Osteoblast (primary cell): ENCODE measurements around the gene PLXNC1. TPM values are rescaled to one million over a fixed set of nuclear protein-coding genes. Genes with fewer than 3 reads are reported as not detected.

ENCODE experiments used
- DNase-seq: peaks from one replicate; pipeline ENCODE4 v3.0.0; 2011; ENCODE audit warnings: low spot score, mixed read lengths; ENCODE audit not compliant: insufficient read length; ENCODE audit errors: missing footprints
- H2AFZ ChIP-seq: 2 replicates; pipeline ENCODE4 v1.6.0; 2011; ENCODE audit warnings: mild to moderate bottlenecking, low read length
- H3K27ac ChIP-seq: 2 replicates; pipeline ENCODE4 v1.5.1; 2011; ENCODE audit warnings: mild to moderate bottlenecking, low read depth, low read length, moderate library complexity
- H3K27me3 ChIP-seq: 2 replicates; pipeline ENCODE4 v1.6.0; 2012; ENCODE audit warnings: mild to moderate bottlenecking, control low read depth, inconsistent platforms, low read length, moderate library complexity; ENCODE audit not compliant: insufficient read depth
- H3K36me3 ChIP-seq: 2 replicates; pipeline ENCODE4 v1.5.1; 2011; ENCODE audit warnings: mild to moderate bottlenecking, low read length, control low read depth, moderate library complexity; ENCODE audit not compliant: insufficient read depth
- H3K4me1 ChIP-seq: 2 replicates; pipeline ENCODE4 v1.5.1; 2011; ENCODE audit warnings: mild to moderate bottlenecking, low read length, control low read depth, moderate library complexity; ENCODE audit not compliant: insufficient read depth
- H3K4me2 ChIP-seq: 2 replicates; pipeline ENCODE4 v1.6.0; 2011; ENCODE audit warnings: mild to moderate bottlenecking, low read length; ENCODE audit not compliant: insufficient read depth
- H3K4me3 ChIP-seq: fragments of 200-600 bp; sonication (generic); 3 replicates; pipeline ENCODE4 v1.5.1; 2012; ENCODE audit warnings: mild to moderate bottlenecking, low read length, inconsistent platforms; ENCODE audit not compliant: insufficient read depth
- H3K79me2 ChIP-seq: 2 replicates; pipeline ENCODE4 v1.6.0; 2012; ENCODE audit warnings: mild to moderate bottlenecking, low read length, control low read depth, inconsistent platforms; ENCODE audit not compliant: insufficient read depth
- H3K9me3 ChIP-seq: 2 replicates; pipeline ENCODE4 v1.5.1; 2011; ENCODE audit warnings: low read depth, low read length, control low read depth
- H4K20me1 ChIP-seq: 2 replicates; pipeline ENCODE4 v1.6.0; 2012; ENCODE audit warnings: mild to moderate bottlenecking, low read length, control low read depth; ENCODE audit not compliant: insufficient read depth
- total RNA-seq: library from RNA; depleted of rRNA; stranded (reverse); fragments of >200 nt; gene quantifications from 2 replicates; pipeline ENCODE4 v1.2.3, GENCODE V29; 2012
- TF ChIP-seq, protein P1 (sequence below): IDR thresholded peaks from 2 replicates; pipeline ENCODE4 v1.5.1; 2011; ENCODE audit warnings: mild to moderate bottlenecking, low read depth, low read length, moderate library complexity; ENCODE audit errors: extremely low read depth

The PLXNC1 gene
- total RNA-seq, 1 donor: 3.3 TPM

GRCh38 chr12:94242901-94243300, 94.5 kb downstream of the PLXNC1 start:
- no peak for DNase-seq
- Histone ChIP-seq H3K4me1 (no peaks in the 10 kb centered on the region), H3K36me3 (no peaks in the 10 kb centered on the region), H3K79me2 (no peaks in the 10 kb centered on the region), H3K4me3 (no peak overlapping the region), H3K9me3 (no peaks in the 10 kb centered on the region), H3K4me2 (no peak overlapping the region), H3K27me3 (peaks cover 34% of the 10 kb centered on the region), H3K27ac (no peak overlapping the region), H4K20me1 (no peaks in the 10 kb centered on the region), H2AFZ (no peak overlapping the region)
- TF ChIP-seq, protein P1, sequence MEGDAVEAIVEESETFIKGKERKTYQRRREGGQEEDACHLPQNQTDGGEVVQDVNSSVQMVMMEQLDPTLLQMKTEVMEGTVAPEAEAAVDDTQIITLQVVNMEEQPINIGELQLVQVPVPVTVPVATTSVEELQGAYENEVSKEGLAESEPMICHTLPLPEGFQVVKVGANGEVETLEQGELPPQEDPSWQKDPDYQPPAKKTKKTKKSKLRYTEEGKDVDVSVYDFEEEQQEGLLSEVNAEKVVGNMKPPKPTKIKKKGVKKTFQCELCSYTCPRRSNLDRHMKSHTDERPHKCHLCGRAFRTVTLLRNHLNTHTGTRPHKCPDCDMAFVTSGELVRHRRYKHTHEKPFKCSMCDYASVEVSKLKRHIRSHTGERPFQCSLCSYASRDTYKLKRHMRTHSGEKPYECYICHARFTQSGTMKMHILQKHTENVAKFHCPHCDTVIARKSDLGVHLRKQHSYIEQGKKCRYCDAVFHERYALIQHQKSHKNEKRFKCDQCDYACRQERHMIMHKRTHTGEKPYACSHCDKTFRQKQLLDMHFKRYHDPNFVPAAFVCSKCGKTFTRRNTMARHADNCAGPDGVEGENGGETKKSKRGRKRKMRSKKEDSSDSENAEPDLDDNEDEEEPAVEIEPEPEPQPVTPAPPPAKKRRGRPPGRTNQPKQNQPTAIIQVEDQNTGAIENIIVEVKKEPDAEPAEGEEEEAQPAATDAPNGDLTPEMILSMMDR: no peak

- H3K4me3 ChIP-seq: no peak overlapping the region
- peaks cover 32% of the 10 kb centered on the region for H3K27me3 ChIP-seq
- no peaks in the 10 kb centered on the region for H3K9me3 ChIP-seq
- DNase-seq: no peak
- no peaks in the 10 kb centered on the region for H3K36me3 ChIP-seq
- no peak overlapping the region for H3K27ac ChIP-seq
- H2AFZ ChIP-seq: no peak overlapping the region
- no peaks in the 10 kb centered on the region for H4K20me1 ChIP-seq
- no peak overlapping the region for H3K4me2 ChIP-seq
- TF ChIP-seq, protein P1: no peak
- no peaks in the 10 kb centered on the region for H3K4me1 ChIP-seq
- no peaks in the 10 kb centered on the region for H3K79me2 ChIP-seq
These were observed 96.1 kb downstream of the PLXNC1 start for GRCh38 chr12:94244165-94245133.

GRCh38 chr12:94245631-94246383, 97.4 kb downstream of the PLXNC1 start:
- Histone ChIP-seq H3K4me2 (no peak overlapping the region), H3K9me3 (no peaks in the 10 kb centered on the region), H3K27ac (no peak overlapping the region), H2AFZ (no peak overlapping the region), H3K36me3 (no peaks in the 10 kb centered on the region), H3K27me3 (peaks cover 18% of the 10 kb centered on the region), H3K4me1 (no peaks in the 10 kb centered on the region), H3K4me3 (no peak overlapping the region), H3K79me2 (no peaks in the 10 kb centered on the region), H4K20me1 (no peaks in the 10 kb centered on the region)
- DNase-seq: no peak
- TF ChIP-seq, protein P1: no peak

GRCh38 chr12:94247246-94247645, 98.9 kb downstream of the PLXNC1 start:
- Histone ChIP-seq H4K20me1 (no peaks in the 10 kb centered on the region), H3K4me3 (no peak overlapping the region), H3K9me3 (no peaks in the 10 kb centered on the region), H3K4me1 (no peaks in the 10 kb centered on the region), H2AFZ (no peak overlapping the region), H3K4me2 (no peak overlapping the region), H3K79me2 (no peaks in the 10 kb centered on the region), H3K27ac (no peak overlapping the region), H3K27me3 (peaks cover 21% of the 10 kb centered on the region), H3K36me3 (no peaks in the 10 kb centered on the region)
- no peak for DNase-seq
- TF ChIP-seq, protein P1: no peak
